Ishikawa (cell line): ENCODE data around the gene TMEM269.

Experiments
- CEBPB ChIP-seq: IDR thresholded peaks from 2 replicates; pipeline ENCODE4 v1.6.1; 2012
- CREB1 ChIP-seq: IDR thresholded peaks from 2 replicates; pipeline ENCODE4 v1.6.1; 2012; ENCODE audit warnings: low read depth
- EGR1 ChIP-seq: IDR thresholded peaks from 2 replicates; pipeline ENCODE4 v1.6.1; 2012
- EP300 ChIP-seq: IDR thresholded peaks from 2 replicates; pipeline ENCODE4 v1.6.1; 2012; ENCODE audit warnings: borderline replicate concordance
- FOXM1 ChIP-seq: IDR thresholded peaks from 2 replicates; pipeline ENCODE4 v1.6.1; 2012; ENCODE audit warnings: low read depth, borderline replicate concordance
- NFIC ChIP-seq: IDR thresholded peaks from 2 replicates; pipeline ENCODE4 v1.6.1; 2012
- RAD21 ChIP-seq: IDR thresholded peaks from 2 replicates; pipeline ENCODE4 v1.6.1; 2012; ENCODE audit warnings: low read depth
- TAF1 ChIP-seq: IDR thresholded peaks from 2 replicates; pipeline ENCODE4 v1.6.1; 2012; ENCODE audit warnings: low read depth, mild to moderate bottlenecking
- TCF12 ChIP-seq: IDR thresholded peaks from 2 replicates; pipeline ENCODE4 v1.6.1; 2012; ENCODE audit warnings: low read depth
- TEAD4 ChIP-seq: IDR thresholded peaks from 2 replicates; pipeline ENCODE4 v1.6.1; 2012
- YY1 ChIP-seq: IDR thresholded peaks from 2 replicates; pipeline ENCODE4 v1.6.1; 2012; ENCODE audit warnings: low read depth
- ZBTB7A ChIP-seq: IDR thresholded peaks from 2 replicates; pipeline ENCODE4 v1.6.1; 2012; ENCODE audit warnings: low read depth
- TF ChIP-seq, protein P1 (sequence below): IDR thresholded peaks from 2 replicates; pipeline ENCODE4 v1.6.1; 2012
- TF ChIP-seq, protein P2 (sequence below): IDR thresholded peaks from 2 replicates; pipeline ENCODE4 v1.6.1; 2012
- TF ChIP-seq, protein P3 (sequence below): IDR thresholded peaks from 2 replicates; pipeline ENCODE4 v1.6.1; 2012; ENCODE audit warnings: low read depth, mild to moderate bottlenecking

Gene TMEM269

DNA sequence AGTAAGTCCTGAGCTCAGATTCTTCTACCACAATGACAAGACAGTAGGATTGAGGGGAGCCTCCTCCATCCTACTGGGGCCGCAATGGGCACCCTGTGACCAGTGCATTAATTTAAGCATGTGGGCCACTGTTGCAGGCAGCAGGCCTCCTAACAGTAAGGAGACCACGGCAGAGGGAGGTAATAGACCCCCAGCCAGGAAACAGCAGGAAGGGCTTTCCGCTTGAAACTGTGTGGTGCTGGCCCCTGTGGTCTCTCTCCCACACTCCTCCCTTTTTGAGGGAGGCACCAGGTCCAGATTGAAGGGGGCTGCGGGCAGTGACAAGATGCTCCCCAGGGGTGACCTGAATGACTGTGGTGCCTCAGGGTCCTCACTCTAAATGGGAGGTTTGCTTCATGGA, 43.1 kb upstream of the TMEM269 start:
- TF ChIP-seq EP300 (no peak), EGR1 (no peak), TEAD4 (no peak)
- TF ChIP-seq, protein P1, sequence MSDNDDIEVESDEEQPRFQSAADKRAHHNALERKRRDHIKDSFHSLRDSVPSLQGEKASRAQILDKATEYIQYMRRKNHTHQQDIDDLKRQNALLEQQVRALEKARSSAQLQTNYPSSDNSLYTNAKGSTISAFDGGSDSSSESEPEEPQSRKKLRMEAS: no peak

DNA sequence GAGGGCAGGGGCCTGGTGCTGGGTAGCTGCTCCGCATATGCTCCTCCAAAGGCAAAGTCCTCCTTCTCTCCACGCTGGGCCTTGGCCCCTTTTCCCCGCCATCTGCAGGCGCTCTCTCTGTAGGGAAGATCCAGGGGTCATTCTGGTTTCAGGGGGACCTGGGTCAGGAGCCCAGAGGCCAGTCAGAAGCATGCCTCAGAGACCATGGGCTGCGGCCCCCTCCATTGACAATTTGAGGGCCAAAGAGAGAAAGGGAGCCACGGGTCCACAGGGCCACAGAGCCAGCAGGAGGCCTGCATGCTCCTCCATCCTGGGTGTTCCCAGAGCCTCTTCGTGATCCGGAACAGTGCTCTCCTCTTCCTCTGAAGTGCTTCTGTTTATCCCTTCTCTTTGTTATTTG, 42.6 kb upstream of the TMEM269 start:
- TF ChIP-seq CEBPB (no peak), NFIC (no peak), ZBTB7A (no peak), EP300 (no peak)
- TF ChIP-seq, protein P2, sequence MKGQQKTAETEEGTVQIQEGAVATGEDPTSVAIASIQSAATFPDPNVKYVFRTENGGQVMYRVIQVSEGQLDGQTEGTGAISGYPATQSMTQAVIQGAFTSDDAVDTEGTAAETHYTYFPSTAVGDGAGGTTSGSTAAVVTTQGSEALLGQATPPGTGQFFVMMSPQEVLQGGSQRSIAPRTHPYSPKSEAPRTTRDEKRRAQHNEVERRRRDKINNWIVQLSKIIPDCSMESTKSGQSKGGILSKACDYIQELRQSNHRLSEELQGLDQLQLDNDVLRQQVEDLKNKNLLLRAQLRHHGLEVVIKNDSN: no peak
- TF ChIP-seq, protein P3, sequence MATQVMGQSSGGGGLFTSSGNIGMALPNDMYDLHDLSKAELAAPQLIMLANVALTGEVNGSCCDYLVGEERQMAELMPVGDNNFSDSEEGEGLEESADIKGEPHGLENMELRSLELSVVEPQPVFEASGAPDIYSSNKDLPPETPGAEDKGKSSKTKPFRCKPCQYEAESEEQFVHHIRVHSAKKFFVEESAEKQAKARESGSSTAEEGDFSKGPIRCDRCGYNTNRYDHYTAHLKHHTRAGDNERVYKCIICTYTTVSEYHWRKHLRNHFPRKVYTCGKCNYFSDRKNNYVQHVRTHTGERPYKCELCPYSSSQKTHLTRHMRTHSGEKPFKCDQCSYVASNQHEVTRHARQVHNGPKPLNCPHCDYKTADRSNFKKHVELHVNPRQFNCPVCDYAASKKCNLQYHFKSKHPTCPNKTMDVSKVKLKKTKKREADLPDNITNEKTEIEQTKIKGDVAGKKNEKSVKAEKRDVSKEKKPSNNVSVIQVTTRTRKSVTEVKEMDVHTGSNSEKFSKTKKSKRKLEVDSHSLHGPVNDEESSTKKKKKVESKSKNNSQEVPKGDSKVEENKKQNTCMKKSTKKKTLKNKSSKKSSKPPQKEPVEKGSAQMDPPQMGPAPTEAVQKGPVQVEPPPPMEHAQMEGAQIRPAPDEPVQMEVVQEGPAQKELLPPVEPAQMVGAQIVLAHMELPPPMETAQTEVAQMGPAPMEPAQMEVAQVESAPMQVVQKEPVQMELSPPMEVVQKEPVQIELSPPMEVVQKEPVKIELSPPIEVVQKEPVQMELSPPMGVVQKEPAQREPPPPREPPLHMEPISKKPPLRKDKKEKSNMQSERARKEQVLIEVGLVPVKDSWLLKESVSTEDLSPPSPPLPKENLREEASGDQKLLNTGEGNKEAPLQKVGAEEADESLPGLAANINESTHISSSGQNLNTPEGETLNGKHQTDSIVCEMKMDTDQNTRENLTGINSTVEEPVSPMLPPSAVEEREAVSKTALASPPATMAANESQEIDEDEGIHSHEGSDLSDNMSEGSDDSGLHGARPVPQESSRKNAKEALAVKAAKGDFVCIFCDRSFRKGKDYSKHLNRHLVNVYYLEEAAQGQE: no peak

DNA sequence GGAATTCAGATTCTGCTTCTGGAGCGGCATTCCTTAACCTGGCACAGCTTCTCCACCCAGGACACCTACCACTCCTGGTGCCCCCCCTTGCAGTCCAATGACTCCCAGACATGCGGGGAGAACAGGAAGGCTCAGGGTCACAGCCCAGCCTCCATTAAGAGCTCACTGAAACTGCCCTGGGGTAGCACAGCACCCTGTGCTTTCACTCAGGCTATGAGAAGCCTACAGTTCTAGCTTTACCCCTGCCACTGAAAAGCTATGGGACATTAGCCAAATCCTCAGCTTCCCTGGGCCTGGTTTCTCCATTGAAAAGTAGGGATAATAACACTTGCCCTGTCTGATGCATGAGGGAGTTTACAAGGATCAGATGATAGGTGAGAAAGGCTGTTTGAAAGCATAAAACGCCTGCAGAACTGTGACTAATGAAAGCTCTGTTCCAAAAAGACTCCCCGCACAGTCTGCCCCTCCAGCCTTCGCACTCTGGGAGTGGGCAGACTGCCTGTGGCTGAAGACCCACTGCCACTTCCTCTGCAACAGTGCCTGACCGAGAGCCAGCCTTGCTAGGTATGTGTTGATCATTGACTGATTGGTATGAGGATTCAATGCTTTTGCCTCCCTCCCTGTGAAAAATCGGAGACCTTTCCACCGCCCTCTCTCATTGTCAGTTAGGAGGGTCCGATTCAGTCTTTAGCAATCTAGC, 42.0 kb upstream of the TMEM269 start:
- no peak for TF ChIP-seq TAF1

DNA sequence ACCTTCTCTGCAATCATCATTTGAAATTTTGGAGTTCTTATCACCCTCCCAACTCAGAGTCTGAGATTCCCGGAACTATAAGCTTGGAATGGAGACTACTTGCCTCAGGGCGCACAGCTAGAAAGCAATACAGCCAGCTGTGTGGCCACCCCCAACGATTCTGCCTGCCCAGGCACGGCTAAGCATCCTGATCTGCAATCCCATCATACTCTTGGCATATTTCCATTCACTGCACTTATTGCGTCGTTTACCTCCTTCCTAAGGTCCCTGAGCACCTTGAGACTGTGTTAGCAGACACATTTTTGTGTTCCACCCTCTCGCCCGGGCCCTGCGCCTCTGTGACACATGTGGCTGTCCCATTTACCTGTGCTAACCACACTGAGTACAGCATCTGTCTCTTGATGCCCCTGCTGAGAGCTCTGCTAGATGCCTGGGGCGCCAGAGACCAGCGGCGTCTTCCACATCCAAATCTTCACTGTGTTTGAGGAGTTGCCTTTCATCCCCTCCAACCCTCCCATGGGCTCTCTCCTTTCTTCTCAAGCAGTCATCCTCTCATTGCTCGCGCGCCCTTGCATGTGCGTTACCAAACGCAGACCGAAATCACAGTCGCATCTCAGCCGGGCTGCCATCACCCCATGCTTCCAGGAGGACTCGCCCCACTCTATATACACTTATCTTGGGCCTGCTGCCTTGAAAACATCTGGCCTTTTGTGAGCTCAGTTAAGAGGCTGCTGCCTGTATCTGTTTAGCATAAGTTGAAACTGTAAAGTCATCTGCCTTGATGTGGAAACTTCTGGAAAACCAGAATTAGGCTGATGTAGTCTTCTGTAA, 41.3 kb upstream of the TMEM269 start:
- TF ChIP-seq TCF12 (no peak), TAF1 (no peak)
- TF ChIP-seq, protein P2: no peak

DNA sequence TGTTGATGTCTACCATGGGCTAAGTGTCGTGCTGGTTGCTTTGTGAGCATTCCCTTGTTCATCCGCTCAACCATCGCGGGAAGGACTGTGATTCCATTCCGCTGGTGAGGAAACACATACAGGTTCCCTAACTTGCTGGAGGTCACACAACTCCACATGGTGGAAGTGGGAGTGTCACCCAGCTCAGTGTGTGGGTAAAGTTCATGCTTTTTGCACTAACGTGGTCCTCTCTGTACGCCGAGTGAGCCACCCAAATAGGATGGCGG, 40.7 kb upstream of the TMEM269 start:
- TF ChIP-seq TCF12 (no peak), NFIC (no peak), EGR1 (no peak), CREB1 (no peak), TAF1 (no peak), FOXM1 (no peak), ZBTB7A (no peak), CEBPB (no peak)
- TF ChIP-seq, protein P3: no peak
- TF ChIP-seq, protein P2: no peak

DNA sequence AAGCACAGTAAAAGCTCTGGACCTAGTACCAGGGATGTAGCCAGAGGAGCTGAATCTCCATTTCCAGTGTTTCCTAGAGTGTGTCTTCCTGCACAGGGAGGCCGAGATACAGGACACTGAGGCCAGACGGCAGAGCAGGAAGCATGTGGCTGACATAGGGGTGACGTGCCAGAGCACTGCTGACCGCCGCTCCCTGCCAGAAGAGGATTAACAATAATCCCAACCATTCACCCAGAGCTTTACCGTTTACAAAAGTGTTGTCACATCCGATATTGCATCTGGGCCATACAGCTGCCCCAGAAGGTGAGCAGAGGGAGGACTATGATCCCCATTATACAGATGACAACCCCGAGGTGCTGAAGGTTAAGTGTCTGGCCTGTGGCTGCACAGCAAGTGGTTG, 38.9 kb upstream of the TMEM269 start:
- TF ChIP-seq, protein P2: no peak
- no peak for TF ChIP-seq FOXM1
- no peak for TF ChIP-seq YY1
- no peak for TF ChIP-seq TAF1
- no peak for TF ChIP-seq ZBTB7A
- no peak for TF ChIP-seq CEBPB
- TF ChIP-seq, protein P1: no peak
- no peak for TF ChIP-seq NFIC
- no peak for TF ChIP-seq EP300
- TF ChIP-seq CREB1: no peak
- TF ChIP-seq RAD21: no peak
- TF ChIP-seq TCF12: no peak
- no peak for TF ChIP-seq EGR1
- TF ChIP-seq TEAD4: no peak
- TF ChIP-seq, protein P3: no peak
